Keratinocyte (primary cell): ENCODE data around the gene TSPEAR. TPM values are rescaled to one million over a fixed set of nuclear protein-coding genes. Genes with fewer than 3 reads are reported as not detected.

Experiments
- DNase-seq: peaks from one replicate; pipeline ENCODE4 v3.0.0-alpha.2; 2011; ENCODE audit warnings: low read depth, missing footprints, low spot score
- FAIRE-seq: peaks from 2 replicates; lab custom pipeline; 2011; peaks lifted over from hg19 to GRCh38; lab: Jason Lieb, UNC
- H2AFZ ChIP-seq: 2 replicates; pipeline ENCODE4 v1.6.0; 2012; ENCODE audit warnings: low read length, control low read depth, inconsistent platforms; ENCODE audit not compliant: control insufficient read depth
- H3K27ac ChIP-seq: 2 replicates; pipeline ENCODE4 v1.5.1; 2011; ENCODE audit warnings: low read length; ENCODE audit not compliant: control insufficient read depth, insufficient read depth
- H3K27me3 ChIP-seq: 3 replicates; pipeline ENCODE4 v1.6.0; 2011; ENCODE audit warnings: low read length; ENCODE audit not compliant: control insufficient read depth, insufficient read depth; ENCODE audit errors: extremely low read depth
- H3K36me3 ChIP-seq, 2 experiments: 2 replicates in 1 of 2; 3 replicates in 1 of 2; pipeline ENCODE4 v1.5.1; 2011; ENCODE audit warnings: low read length in 2 of 2, mild to moderate bottlenecking in 1 of 2; ENCODE audit not compliant: control insufficient read depth in 2 of 2, insufficient read depth in 2 of 2; ENCODE audit errors: extremely low read depth in 1 of 2
- H3K4me1 ChIP-seq: 3 replicates; pipeline ENCODE4 v1.5.1; 2011; ENCODE audit warnings: low read length; ENCODE audit not compliant: control insufficient read depth, insufficient read depth; ENCODE audit errors: extremely low read depth
- H3K4me2 ChIP-seq: 3 replicates; pipeline ENCODE4 v1.6.0; 2011; ENCODE audit warnings: low read depth, low read length; ENCODE audit not compliant: control insufficient read depth, insufficient read depth; ENCODE audit errors: extremely low read depth
- H3K4me3 ChIP-seq, 3 experiments: fragments of 200-600 bp in 1 of 3; sonication (generic) in 1 of 3; 2 replicates in 2 of 3; 3 replicates in 1 of 3; pipeline ENCODE4 v1.5.1; 2011 to 2016; ENCODE audit warnings: low read length in 3 of 3, mild to moderate bottlenecking in 3 of 3, control low read depth in 2 of 3, inconsistent platforms in 1 of 3, low read depth in 1 of 3, mixed read lengths in 1 of 3, mixed run types in 1 of 3, moderate library complexity in 1 of 3; ENCODE audit not compliant: control insufficient read depth in 2 of 3, insufficient read depth in 2 of 3; ENCODE audit errors: extremely low read depth in 1 of 3
- H3K79me2 ChIP-seq: 2 replicates; pipeline ENCODE4 v1.6.0; 2012; ENCODE audit warnings: low read length; ENCODE audit not compliant: control insufficient read depth, insufficient read depth
- H3K9ac ChIP-seq: 3 replicates; pipeline ENCODE4 v1.6.0; 2011; ENCODE audit warnings: low read length; ENCODE audit not compliant: control insufficient read depth, insufficient read depth; ENCODE audit errors: extremely low read depth
- H3K9me1 ChIP-seq: 3 replicates; pipeline ENCODE4 v1.6.0; 2011; ENCODE audit warnings: low read length; ENCODE audit not compliant: control insufficient read depth, insufficient read depth; ENCODE audit errors: extremely low read depth
- H3K9me3 ChIP-seq: 2 replicates; pipeline ENCODE4 v1.5.1; 2012; ENCODE audit warnings: low read depth, low read length; ENCODE audit not compliant: control insufficient read depth
- H4K20me1 ChIP-seq: 3 replicates; pipeline ENCODE4 v1.6.0; 2011; ENCODE audit warnings: low read length; ENCODE audit not compliant: control insufficient read depth, insufficient read depth; ENCODE audit errors: extremely low read depth
- CTCF ChIP-seq, 3 experiments: IDR thresholded peaks in 1 of 3; conservative IDR thresholded peaks in 1 of 3; optimal IDR thresholded peaks in 1 of 3; 2 replicates in 2 of 3; 3 replicates in 1 of 3; pipeline versions ENCODE3 to v1.5.1; 2011; ENCODE audit warnings: low read length in 3 of 3, mild to moderate bottlenecking in 3 of 3, moderate library complexity in 2 of 3, control low read depth in 1 of 3, inconsistent platforms in 1 of 3; ENCODE audit not compliant: insufficient read depth in 2 of 3; ENCODE audit errors: extremely low read depth in 1 of 3
- EZH2 ChIP-seq: IDR thresholded peaks from one replicate; pipeline ENCODE4 v1.6.1; 2012; ENCODE audit warnings: inconsistent platforms, mild to moderate bottlenecking, low read length, moderate library complexity
- dilution Hi-C: fragments of 300-500 bp; cut with MboI; formaldehyde crosslinking; loops from one replicate; pipeline ENCODE4 v1.7.0; 2020; ENCODE audit warnings: low sequenced_read_pairs; ENCODE audit not compliant: extremely low pct_ligation_motif_present
- polyA plus RNA-seq, 5 experiments: library from polyadenylated mRNA; depleted of rRNA in 3 of 5; stranded (reverse) in 3 of 5; stranded (forward) in 1 of 5; unstranded in 1 of 5; fragments of >200 nt; gene quantifications; 1 replicate in 1 of 5; 2 replicates in 3 of 5; 3 replicates in 1 of 5; pipeline versions ENCODE4 v1.2.1 to v1.2.3, GENCODE V29; 2011 to 2012; ENCODE audit warnings: missing spikeins in 2 of 5, low read depth in 1 of 5, low replicate concordance in 1 of 5

TSPEAR gene
- polyA plus RNA-seq, 1 donor (not counting 4 experiments of a cell fraction or from before 2014, with no cell fraction given) = 0.12 TPM

GRCh38 chr21:44535963-44536362, 175.4 kb downstream of the TSPEAR start:
- dilution Hi-C loops = no loop called here
- DNase-seq (no peak), FAIRE-seq (no peak)
- Histone ChIP-seq H3K9me1 (no peaks in the 10 kb centered on the region), H3K27me3 (no peaks in the 10 kb centered on the region), H3K79me2 (no peaks in the 10 kb centered on the region), H3K4me1 (no peaks in the 10 kb centered on the region), H3K9ac (no peak overlapping the region), H3K4me3 (no peak overlapping the region), H3K36me3 (no peaks in the 10 kb centered on the region), H3K9me3 (peaks cover 3% of the 10 kb centered on the region), H3K27ac (no peak overlapping the region), H2AFZ (no peak overlapping the region), H3K4me2 (no peak overlapping the region), H4K20me1 (no peaks in the 10 kb centered on the region)
- no peak for TF ChIP-seq CTCF (optimal IDR thresholded peaks at IDR 0.05 in 1 of 3, IDR thresholded peaks at IDR 0.05 in 1 of 3, conservative IDR thresholded peaks at IDR 0.05 in 1 of 3; ENCODE audit: extremely low read depth in 1 of 3, insufficient read depth in 2 of 3, low read length in 3 of 3)
- no peak for TF ChIP-seq EZH2

- Histone ChIP-seq H3K9ac (no peak overlapping the region), H3K27ac (no peak overlapping the region), H3K4me1 (no peaks in the 10 kb centered on the region), H4K20me1 (no peaks in the 10 kb centered on the region), H3K4me3 (no peak overlapping the region), H3K36me3 (no peaks in the 10 kb centered on the region), H3K4me2 (no peak overlapping the region), H3K9me3 (peaks cover 4% of the 10 kb centered on the region), H3K27me3 (no peaks in the 10 kb centered on the region), H2AFZ (no peak overlapping the region), H3K9me1 (no peaks in the 10 kb centered on the region), H3K79me2 (no peaks in the 10 kb centered on the region)
- DNase-seq (no peak), FAIRE-seq (no peak)
- TF ChIP-seq CTCF (optimal IDR thresholded peaks at IDR 0.05 in 1 of 3, IDR thresholded peaks at IDR 0.05 in 1 of 3, conservative IDR thresholded peaks at IDR 0.05 in 1 of 3; ENCODE audit: extremely low read depth in 1 of 3, insufficient read depth in 2 of 3, low read length in 3 of 3) (no peak), EZH2 (no peak)
- dilution Hi-C loops = no loop called here
These were observed 176.7 kb downstream of the TSPEAR start for GRCh38 chr21:44534688-44535087.
